ENCODE results near the gene TXNIP.

TXNIP gene

GRCh38 chr1:145952903-145953302, 43.5 kb downstream of the TXNIP start:
- TF ChIP-seq CTCF (IDR thresholded peaks at IDR 0.05) (no peak), ZFX (IDR thresholded peaks at IDR 0.05; ENCODE audit: borderline replicate concordance) (no peak)
- H3K27ac ChIP-seq, result no peak overlapping the region

GRCh38 chr1:145951526-145951925, 44.9 kb downstream of the TXNIP start:
- no peak overlapping the region for H3K27ac ChIP-seq
- TF ChIP-seq ZFX (IDR thresholded peaks at IDR 0.05; ENCODE audit: borderline replicate concordance) (no peak), CTCF (IDR thresholded peaks at IDR 0.05) (no peak)

GRCh38 chr1:145949219-145949618, 47.2 kb downstream of the TXNIP start:
- H3K27ac ChIP-seq, result no peak overlapping the region
- TF ChIP-seq CTCF (IDR thresholded peaks at IDR 0.05) (no peak), ZFX (IDR thresholded peaks at IDR 0.05; ENCODE audit: borderline replicate concordance) (no peak)

- no peak overlapping the region for H3K27ac ChIP-seq
- TF ChIP-seq CTCF (IDR thresholded peaks at IDR 0.05), result no peak
- no peak for TF ChIP-seq ZFX (IDR thresholded peaks at IDR 0.05; ENCODE audit: borderline replicate concordance)
Observed at GRCh38 chr1:145947551-145947950, 48.8 kb downstream of the TXNIP start.

GRCh38 chr1:145946477-145946986, 49.8 kb downstream of the TXNIP start:
- no peak for TF ChIP-seq ZFX (IDR thresholded peaks at IDR 0.05; ENCODE audit: borderline replicate concordance)
- no peak for TF ChIP-seq CTCF (IDR thresholded peaks at IDR 0.05)

GRCh38 chr1:145944532-145944931, 51.8 kb downstream of the TXNIP start:
- TF ChIP-seq ZFX (IDR thresholded peaks at IDR 0.05; ENCODE audit: borderline replicate concordance) (no peak), CTCF (IDR thresholded peaks at IDR 0.05) (no peak)
- no peak overlapping the region for H3K27ac ChIP-seq

More at GRCh38 chr1:145946477-145946986, 49.8 kb downstream of the TXNIP start:
- no peak overlapping the region for H3K27ac ChIP-seq

- no peak overlapping the region for H3K27ac ChIP-seq
- TF ChIP-seq ZFX (IDR thresholded peaks at IDR 0.05; ENCODE audit: borderline replicate concordance) (no peak), CTCF (IDR thresholded peaks at IDR 0.05) (no peak)
Observed at GRCh38 chr1:145942871-145943270, 53.5 kb downstream of the TXNIP start.

Measured in 22Rv1 (cell line).